Umbilical cord (tissue), 2 donors: ENCODE data around the gene MAP1A. TPM values are rescaled to one million over a fixed set of nuclear protein-coding genes. Genes with fewer than 3 reads are reported as not detected.
"Not testable (repeated sequence)": the region's sequence is repeated elsewhere in the genome, so short reads cannot be mapped to it uniquely, and the experiment has no call there.

Source experiments
- DNase-seq: peaks from one replicate; pipeline ENCODE4 v3.0.0-alpha.2; 2015; ENCODE audit warnings: low spot score
- total RNA-seq: library from RNA; depleted of rRNA; stranded (reverse); fragments of >200 nt; gene quantifications from one replicate; pipeline ENCODE4 v1.2.3, GENCODE V29; 2014; ENCODE audit warnings: low replicate concordance; ENCODE audit not compliant: insufficient read depth

MAP1A gene
- total RNA-seq, 1 donor from 2014 or later = 10.4 TPM

DNA sequence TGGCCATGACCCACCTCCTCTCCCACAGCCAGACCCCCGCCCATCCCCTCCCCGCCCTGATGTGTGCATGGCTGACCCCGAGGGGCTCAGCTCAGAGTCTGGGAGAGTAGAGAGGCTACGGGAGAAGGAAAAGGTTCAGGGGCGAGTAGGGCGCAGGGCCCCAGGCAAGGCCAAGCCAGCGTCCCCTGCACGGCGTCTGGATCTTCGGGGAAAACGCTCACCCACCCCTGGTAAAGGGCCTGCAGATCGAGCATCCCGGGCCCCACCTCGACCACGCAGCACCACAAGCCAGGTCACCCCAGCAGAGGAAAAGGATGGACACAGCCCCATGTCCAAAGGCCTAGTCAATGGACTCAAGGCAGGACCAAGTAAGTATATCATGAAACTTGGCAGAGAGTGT lies 11.7 kb downstream of the MAP1A start:
- DNase-seq = no peak

- DNase-seq = no peak
These were observed 12.4 kb downstream of the MAP1A start for GRCh38 chr15:43529587-43530345.

DNA sequence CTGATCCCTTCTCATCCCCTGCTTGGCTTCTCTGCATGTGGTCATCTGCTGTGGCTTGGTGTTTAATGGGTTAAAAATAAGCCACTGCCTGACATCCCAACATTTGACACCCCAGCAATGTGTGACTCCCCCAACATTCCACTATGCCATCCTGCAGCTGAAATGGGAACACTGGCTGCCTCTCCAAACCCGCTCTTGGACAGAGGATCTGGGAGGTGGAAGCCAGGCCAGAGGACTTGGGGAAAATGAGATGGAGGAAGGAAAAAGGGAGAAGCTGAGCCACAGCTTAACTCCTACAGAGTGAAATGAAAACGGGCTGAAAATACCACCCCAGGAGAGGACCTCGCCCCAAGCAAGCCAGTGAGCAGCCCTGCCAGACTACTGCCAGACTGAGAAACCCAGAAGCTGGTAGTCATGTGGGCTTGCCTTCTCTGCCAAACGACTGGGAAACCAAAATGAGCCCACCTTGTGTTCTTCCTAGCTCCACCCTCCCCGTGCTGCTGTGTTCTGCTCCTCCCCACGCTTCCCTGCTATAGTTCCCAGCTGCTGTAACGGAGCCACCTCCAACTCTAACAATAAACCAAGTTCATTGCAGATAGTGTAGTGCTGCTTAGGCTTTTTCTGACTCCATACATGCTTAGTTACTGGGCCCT lies 13.7 kb downstream of the MAP1A start:
- DNase-seq = no peak

- not testable (repeated sequence) for DNase-seq
These were observed 15.4 kb downstream of the MAP1A start for GRCh38 chr15:43532826-43533225.

- no peak for DNase-seq
These were observed 17.5 kb downstream of the MAP1A start for GRCh38 chr15:43534897-43535296.

DNA sequence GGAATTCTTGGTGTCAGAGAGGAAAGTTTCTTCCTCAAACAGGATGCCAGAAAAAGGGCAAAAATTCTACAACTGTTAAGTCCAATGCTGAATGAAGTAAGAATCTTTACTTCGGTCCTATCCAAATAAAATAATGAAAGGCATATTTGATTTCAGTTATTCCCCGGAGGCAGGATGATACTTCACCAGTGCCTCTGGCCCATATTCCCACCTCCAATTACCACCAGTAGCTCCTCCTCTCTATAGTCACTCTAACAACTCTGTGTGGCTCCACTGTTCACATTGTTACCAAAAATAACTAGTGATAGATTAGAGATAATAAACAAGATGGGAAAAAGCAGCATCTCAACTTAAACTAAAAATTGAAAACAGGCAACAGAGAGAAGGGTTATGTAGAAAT lies 20.7 kb downstream of the MAP1A start:
- DNase-seq = no peak

GRCh38 chr15:43541785-43542184 lies 24.4 kb downstream of the MAP1A start:
- DNase-seq = no peak

- DNase-seq = no peak
These were observed 26.9 kb downstream of the MAP1A start for GRCh38 chr15:43544266-43544665.

DNA sequence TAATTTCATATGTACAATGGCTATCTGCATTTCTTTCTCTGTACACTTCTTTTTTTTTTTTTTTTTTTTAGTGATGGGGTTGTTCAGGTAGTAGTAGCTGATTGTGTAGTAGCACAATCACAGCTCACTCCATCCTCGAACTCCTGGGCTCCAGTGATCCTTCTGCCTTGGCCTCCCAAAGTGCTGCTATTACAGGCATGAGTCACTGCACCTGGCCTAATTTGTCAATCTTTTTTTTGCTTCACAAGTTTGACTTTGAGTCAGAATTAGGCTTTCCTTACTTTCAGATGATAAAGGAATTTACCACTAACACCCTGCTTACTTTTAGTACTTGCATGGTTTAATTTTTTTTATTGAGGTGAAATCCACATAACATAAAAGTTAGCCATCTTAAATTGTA lies 28.0 kb downstream of the MAP1A start:
- no peak for DNase-seq

GRCh38 chr15:43547539-43547938 lies 30.1 kb downstream of the MAP1A start:
- no peak for DNase-seq

DNA sequence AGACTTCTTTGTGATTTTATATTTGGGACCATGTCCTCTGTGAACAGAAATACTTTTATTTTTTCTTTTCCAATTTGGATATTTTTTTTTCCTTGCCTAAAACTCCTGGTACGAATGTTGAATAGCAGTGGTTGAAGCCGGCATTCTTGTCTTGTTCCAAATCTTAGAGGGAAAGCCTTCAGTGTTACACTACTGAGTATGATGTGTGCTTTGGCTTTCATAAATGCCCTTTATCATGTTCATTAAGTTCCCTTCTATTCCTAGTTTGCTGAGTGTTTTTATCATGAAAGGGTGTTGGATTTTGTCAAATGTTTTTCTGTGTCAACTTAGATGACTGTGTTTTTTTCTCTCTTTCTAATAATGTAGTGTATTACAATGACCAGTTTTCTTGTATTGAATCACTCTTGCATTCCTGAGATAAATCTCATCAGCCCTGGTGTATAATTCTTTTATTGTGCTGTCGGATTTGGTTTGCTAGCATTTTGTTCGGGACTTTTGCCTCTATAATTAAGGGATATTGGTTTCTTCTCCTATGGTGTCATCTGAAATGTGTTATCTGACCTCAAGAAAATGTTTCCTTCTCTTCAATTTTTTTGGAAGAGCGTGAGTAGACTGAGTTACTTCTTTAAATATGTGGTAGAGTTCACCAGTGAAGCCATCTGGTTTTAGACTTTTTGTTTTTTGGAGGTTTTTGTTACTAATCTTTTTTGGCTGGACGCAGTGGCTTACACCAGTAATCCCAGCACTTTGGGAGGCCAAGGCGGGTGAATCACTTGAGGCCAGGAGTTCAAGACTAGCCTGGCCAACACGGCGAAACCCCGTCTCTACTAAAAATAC lies 33.3 kb downstream of the MAP1A start:
- peak; percentile 18 for DNase-seq

DNA sequence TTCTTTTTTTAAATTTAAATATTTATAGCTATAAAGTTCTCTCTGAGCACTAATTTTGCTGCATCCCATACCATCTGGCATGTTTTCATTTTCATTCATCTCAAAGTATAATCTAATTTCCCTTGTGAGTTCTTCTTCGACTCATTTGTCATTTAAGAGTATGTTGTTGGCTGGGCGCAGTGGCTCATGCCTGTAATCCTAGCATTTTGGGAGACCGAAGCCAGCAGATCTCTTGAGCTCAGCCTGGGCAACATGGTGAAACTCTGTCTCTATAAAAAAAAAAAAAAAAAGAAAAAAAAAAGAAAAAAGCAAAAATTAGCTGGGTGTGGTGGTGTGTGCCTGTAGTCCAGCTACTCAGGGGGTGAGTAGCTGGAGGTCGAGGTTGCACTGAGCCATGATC lies 34.8 kb downstream of the MAP1A start:
- no peak for DNase-seq

- no peak for DNase-seq
These were observed 35.6 kb downstream of the MAP1A start for GRCh38 chr15:43552986-43553385.

DNA sequence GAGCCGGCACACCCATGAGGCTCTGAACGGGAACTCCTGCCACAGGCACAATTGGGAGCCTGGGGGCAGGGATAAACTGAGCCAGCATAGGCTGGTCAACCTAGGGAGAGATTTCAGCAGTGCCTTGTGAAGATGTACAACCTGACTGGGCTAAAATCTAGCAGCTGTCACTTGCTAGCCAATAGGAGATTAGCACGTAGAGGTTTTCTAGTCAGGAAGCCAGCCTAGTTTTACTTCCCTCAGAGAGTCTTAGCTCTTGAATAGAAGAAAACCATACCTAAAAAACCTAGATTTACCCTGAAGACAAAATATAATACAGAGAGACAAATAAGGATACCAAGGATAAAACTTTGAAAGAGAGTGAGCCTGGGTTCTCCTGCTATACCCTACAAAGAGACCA lies 45.3 kb downstream of the MAP1A start:
- not testable (repeated sequence) for DNase-seq

- not testable (repeated sequence) for DNase-seq
These were observed 46.4 kb downstream of the MAP1A start for GRCh38 chr15:43563793-43564192.

GRCh38 chr15:43566615-43567014 lies 49.2 kb downstream of the MAP1A start:
- not testable (repeated sequence) for DNase-seq

- not testable (repeated sequence) for DNase-seq
These were observed 57.2 kb downstream of the MAP1A start for GRCh38 chr15:43574607-43575006.

Other genes with a start within 250 kb of the MAP1A start
- gene TGM7, start 215.4 kb upstream of the MAP1A start, total RNA-seq = not detected
- gene LCMT2, start 187.0 kb upstream of the MAP1A start, total RNA-seq = 16.1 TPM
- gene ZSCAN29, start 146.6 kb upstream of the MAP1A start, total RNA-seq = 18.8 TPM
- 11.1 TPM for gene TUBGCP4, start 146.5 kb upstream of the MAP1A start, total RNA-seq
- gene TP53BP1, start 24.5 kb upstream of the MAP1A start, total RNA-seq = 52.7 TPM
- 16.1 TPM for gene PPIP5K1, start 72.6 kb downstream of the MAP1A start, total RNA-seq
- not detected for gene CKMT1B, start 76.4 kb downstream of the MAP1A start, total RNA-seq
- gene STRC, start 101.2 kb downstream of the MAP1A start, total RNA-seq = 1.7 TPM
- gene CATSPER2, start 131.2 kb downstream of the MAP1A start, total RNA-seq = 6.3 TPM
- 3.6 TPM for gene CKMT1A, start 176.3 kb downstream of the MAP1A start, total RNA-seq
- gene PDIA3, start 228.8 kb downstream of the MAP1A start, total RNA-seq = 151 TPM